ENCODE measurements around the gene ATP11A.

The ATP11A gene

GRCh38 chr13:112680741-112681360 is 9.0 kb upstream of the ATP11A start:
- TF ChIP-seq GATA2 (IDR thresholded peaks at IDR 0.05; ENCODE audit: low read depth, low read length) (no peak), GATA3 (IDR thresholded peaks at IDR 0.05; ENCODE audit: low read depth, low read length) (no peak)

DNA sequence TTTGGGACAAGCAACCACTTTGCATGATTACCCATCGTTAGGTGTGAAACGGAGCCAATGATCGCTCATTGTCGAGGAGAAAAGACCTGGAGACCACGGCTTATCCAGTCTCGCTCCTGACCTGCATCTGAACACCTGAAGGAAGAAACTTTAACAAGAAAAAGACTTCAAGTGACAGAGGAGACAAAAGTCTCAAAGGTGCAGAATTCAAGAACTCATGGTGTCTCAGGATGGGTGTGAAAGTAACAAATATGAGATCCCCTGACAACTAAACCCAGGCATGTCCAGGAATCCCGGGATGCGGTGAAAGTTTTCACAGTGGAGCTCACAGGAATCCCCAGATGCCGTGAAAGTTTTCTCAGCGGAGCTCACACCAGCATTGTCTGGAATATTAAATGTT is 6.3 kb upstream of the ATP11A start:
- TF ChIP-seq GATA2 (IDR thresholded peaks at IDR 0.05; ENCODE audit: low read depth, low read length) = no peak
- no peak for TF ChIP-seq GATA3 (IDR thresholded peaks at IDR 0.05; ENCODE audit: low read depth, low read length)

DNA sequence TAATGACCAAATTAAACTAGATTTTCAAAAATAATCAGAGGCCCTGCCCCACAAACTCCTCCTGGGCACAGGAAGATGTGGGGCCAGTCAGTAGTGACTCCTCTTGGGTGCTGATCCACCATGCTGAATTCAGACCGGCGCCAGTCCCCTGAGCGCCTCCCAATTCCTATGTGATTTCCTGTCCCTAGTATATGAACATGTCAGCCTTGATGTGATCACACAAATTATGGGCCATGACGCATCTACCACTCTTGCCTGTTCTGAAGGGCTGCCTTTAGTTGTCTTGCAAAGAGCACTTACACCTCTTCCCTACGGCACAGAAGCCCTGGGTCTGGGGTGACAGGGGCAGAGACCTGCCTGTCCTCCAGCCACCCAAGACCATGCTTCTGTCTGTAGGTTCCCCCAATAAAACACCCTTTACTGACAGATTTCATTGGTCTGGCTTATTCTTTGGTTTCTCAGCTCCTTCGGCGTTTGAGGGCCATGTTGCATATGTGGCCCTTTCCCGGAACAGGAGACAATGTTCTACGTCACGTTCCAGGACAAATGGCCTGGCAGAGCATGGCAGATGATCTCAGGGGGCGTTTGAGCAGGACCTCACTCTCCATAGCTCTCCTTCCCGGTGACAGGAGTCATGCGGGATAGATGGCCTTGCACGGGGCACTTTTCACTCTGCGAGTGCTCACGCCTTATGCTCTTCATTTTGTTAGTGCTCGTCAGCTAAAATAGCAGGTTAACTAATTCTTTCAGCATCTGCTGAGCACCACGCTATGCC is 5.6 kb upstream of the ATP11A start:
- TF ChIP-seq GATA2 (IDR thresholded peaks at IDR 0.05; ENCODE audit: low read depth, low read length) = no peak

- TF ChIP-seq GATA2 (IDR thresholded peaks at IDR 0.05; ENCODE audit: low read depth, low read length) = no peak
- no peak for TF ChIP-seq GATA3 (IDR thresholded peaks at IDR 0.05; ENCODE audit: low read depth, low read length)
Measured at GRCh38 chr13:112685896-112686295, 3.9 kb upstream of the ATP11A start.

GRCh38 chr13:112686364-112686763 is 3.5 kb upstream of the ATP11A start:
- TF ChIP-seq GATA2 (IDR thresholded peaks at IDR 0.05; ENCODE audit: low read depth, low read length) = no peak

DNA sequence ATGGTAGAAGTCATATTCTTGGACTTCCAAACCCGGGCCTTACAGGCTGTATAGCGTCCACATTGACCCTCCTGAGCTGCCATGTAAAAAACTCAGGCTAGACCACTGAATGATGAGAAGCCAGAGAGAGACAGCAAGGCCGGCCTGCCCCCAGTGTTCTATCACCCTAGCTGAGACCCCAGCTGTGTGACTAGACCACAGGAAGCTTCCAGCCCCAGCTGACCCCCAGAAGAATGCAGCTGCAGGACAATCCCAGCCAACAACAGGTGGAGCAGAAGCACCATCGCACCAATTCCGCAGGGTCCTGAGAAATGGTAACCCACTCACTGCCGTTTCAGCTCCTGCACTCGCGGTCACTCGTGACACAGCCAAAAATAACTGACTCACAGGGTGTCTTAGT is 2.9 kb upstream of the ATP11A start:
- no peak for TF ChIP-seq GATA2 (IDR thresholded peaks at IDR 0.05; ENCODE audit: low read depth, low read length)
- no peak for TF ChIP-seq GATA3 (IDR thresholded peaks at IDR 0.05; ENCODE audit: low read depth, low read length)

- TF ChIP-seq GATA2 (IDR thresholded peaks at IDR 0.05; ENCODE audit: low read depth, low read length) (no peak), GATA3 (IDR thresholded peaks at IDR 0.05; ENCODE audit: low read depth, low read length) (no peak)
Measured at GRCh38 chr13:112687836-112688559, 1.8 kb upstream of the ATP11A start.

- TF ChIP-seq GATA3 (IDR thresholded peaks at IDR 0.05; ENCODE audit: low read depth, low read length) = no peak
- TF ChIP-seq GATA2 (IDR thresholded peaks at IDR 0.05; ENCODE audit: low read depth, low read length) = no peak
Measured at GRCh38 chr13:112688560-112689302, 1.1 kb upstream of the ATP11A start.

DNA sequence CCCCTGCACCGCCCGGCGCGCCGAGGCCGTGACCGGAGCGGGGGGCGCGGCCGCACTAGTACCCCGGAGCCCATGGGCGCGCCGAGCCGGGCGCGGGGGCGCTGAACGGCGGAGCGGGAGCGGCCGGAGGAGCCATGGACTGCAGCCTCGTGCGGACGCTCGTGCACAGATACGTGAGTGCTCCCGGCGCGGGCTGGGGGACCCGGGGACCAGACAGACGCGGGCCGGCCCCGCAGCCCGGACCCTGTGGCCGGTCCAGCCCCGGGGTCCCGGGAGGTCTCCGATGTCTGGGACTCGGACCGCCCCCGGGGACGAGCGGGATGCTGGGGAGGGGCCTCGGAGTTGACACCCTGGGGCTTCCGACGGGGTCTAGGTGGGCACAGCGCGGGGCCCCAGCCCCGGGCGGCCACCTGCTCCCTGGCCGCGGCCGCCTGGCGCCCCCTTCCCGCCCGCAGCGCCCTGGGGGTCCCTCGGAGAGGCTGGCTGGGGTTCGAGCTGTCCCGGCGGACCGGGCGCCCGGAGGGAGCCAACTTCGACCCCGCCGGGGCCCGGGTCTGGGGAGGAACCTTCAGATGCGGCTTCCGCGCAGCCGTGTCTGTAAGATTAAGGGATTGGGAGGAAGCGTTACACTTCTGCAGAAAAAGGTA is 568 bp downstream of the ATP11A start:
- TF ChIP-seq GATA3 (IDR thresholded peaks at IDR 0.05; ENCODE audit: low read depth, low read length) = no peak
- TF ChIP-seq GATA2 (IDR thresholded peaks at IDR 0.05; ENCODE audit: low read depth, low read length) = no peak

- no peak for TF ChIP-seq GATA3 (IDR thresholded peaks at IDR 0.05; ENCODE audit: low read depth, low read length)
- TF ChIP-seq GATA2 (IDR thresholded peaks at IDR 0.05; ENCODE audit: low read depth, low read length) = no peak
Measured at GRCh38 chr13:112692104-112692503, 2.3 kb downstream of the ATP11A start.

DNA sequence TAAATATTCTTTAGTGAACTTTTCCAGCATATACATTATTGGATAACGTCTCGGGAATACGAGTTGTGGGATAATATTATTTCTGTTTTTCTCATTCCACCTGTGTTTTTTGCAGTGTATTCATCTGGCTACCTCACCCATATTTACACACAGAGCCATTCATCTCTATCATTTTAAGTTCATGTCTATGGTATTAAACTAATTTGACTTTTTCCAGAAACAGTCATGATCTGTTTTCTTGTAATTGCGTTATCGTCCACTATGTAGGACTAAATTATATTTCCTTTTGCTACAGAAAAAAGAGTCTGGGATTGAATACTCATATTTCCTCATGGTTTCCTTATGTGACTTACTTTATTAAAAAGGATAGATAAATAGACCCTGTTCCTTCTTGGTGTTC is 2.7 kb downstream of the ATP11A start:
- TF ChIP-seq GATA3 (IDR thresholded peaks at IDR 0.05; ENCODE audit: low read depth, low read length) (no peak), GATA2 (IDR thresholded peaks at IDR 0.05; ENCODE audit: low read depth, low read length) (no peak)

- no peak for TF ChIP-seq GATA3 (IDR thresholded peaks at IDR 0.05; ENCODE audit: low read depth, low read length)
- no peak for TF ChIP-seq GATA2 (IDR thresholded peaks at IDR 0.05; ENCODE audit: low read depth, low read length)
Measured at GRCh38 chr13:112693831-112694497, 4.1 kb downstream of the ATP11A start.

DNA sequence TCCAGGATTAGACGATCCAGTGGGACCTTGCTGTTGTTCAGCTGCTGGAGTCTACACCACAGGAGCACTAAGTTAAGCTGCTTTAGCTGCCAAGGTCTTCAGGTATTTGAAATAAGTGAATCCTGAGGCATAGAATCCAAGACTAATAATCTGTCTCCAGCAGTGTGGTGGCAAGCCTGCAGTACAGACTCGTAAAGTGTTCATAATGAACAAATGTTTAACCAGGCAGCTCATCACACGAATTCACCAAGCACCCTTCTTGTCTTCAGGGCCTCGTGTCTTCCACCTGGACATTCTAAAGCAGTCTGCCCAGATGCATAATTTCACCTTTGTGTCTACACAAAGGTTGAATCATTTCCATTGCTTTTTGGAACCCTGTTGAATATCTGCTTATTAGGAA is 5.3 kb downstream of the ATP11A start:
- no peak for TF ChIP-seq GATA3 (IDR thresholded peaks at IDR 0.05; ENCODE audit: low read depth, low read length)
